Measurements from ENCODE around the gene RBBP8NL.

DNA sequence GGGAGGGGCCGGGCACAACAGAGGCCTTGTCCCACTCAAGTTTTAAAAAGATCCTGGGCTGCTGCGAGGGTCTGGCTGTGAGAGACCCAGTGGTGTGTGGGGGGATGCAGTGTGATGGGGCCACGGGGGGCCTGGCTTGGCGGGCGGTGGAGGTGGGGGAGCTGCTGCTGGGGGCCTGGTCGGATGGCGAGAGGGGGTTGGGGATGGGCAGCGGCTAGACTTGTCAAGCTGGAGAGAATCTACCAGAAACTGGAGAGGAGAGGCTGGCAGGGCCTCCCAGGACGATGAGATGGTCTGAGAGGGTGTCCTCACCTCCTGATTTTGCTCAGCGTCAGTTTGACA, 35.3 kb downstream of the RBBP8NL start:
- TF ChIP-seq, protein P1, sequence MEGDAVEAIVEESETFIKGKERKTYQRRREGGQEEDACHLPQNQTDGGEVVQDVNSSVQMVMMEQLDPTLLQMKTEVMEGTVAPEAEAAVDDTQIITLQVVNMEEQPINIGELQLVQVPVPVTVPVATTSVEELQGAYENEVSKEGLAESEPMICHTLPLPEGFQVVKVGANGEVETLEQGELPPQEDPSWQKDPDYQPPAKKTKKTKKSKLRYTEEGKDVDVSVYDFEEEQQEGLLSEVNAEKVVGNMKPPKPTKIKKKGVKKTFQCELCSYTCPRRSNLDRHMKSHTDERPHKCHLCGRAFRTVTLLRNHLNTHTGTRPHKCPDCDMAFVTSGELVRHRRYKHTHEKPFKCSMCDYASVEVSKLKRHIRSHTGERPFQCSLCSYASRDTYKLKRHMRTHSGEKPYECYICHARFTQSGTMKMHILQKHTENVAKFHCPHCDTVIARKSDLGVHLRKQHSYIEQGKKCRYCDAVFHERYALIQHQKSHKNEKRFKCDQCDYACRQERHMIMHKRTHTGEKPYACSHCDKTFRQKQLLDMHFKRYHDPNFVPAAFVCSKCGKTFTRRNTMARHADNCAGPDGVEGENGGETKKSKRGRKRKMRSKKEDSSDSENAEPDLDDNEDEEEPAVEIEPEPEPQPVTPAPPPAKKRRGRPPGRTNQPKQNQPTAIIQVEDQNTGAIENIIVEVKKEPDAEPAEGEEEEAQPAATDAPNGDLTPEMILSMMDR (IDR thresholded peaks at IDR 0.05; ENCODE audit: borderline replicate concordance, extremely low read depth, low read length, poor library complexity, severe bottlenecking) = no peak
- no peak for TF ChIP-seq EZH2 (IDR thresholded peaks at IDR 0.05; ENCODE audit: borderline replicate concordance, low read depth, low read length, severe bottlenecking)

Data from DND-41 (cell line).